DND-41 (cell line): Measurements from ENCODE around the gene MITD1.

ENCODE experiments used
- EZH2 ChIP-seq: IDR thresholded peaks from 3 replicates; pipeline ENCODE4 v1.6.1; 2012; ENCODE audit warnings: borderline replicate concordance, low read depth, mild to moderate bottlenecking, moderate library complexity, low read length, inconsistent platforms; ENCODE audit not compliant: severe bottlenecking
- TF ChIP-seq, protein P1 (sequence below): IDR thresholded peaks from 2 replicates; pipeline ENCODE4 v1.5.1; 2012; ENCODE audit warnings: borderline replicate concordance, low read length, moderate library complexity, mild to moderate bottlenecking; ENCODE audit not compliant: poor library complexity, severe bottlenecking; ENCODE audit errors: extremely low read depth

DNA sequence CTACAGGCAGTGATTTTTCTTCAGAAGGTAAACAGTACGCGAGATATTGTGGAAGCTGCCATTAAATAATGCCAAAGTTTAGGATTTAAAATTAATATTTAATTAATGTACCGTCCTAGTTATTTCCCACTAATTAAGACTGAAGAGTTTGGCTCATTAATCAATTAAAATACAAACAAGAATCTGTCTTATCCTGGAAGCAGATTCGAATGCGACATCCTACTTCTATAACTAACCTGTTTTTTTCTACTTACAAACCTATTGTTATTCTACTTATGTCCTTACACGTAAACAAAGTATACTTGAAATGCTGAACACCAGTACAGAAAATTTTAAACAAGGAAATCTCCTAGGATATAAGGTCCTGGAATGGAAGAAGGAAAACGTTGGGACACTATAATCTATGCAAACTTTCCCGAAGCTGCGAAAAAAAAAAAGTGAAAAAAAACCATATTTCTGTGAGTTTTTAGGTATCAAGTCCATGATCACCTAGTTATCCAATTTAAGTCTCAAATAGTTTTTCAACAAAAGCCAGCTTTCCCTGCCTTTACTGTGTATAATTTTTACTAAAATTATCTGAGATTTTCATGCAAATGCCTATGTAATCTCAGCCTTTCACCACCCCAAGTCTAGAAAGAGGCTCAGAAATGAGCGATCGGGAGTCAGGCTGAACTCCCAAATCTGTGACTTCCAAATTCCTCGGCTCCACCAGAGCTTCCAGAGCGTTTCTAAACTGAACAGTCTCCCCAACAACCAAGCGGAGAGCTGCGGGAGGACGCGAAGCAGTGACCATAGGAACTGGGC, 40.6 kb downstream of the MITD1 start:
- TF ChIP-seq, protein P1, sequence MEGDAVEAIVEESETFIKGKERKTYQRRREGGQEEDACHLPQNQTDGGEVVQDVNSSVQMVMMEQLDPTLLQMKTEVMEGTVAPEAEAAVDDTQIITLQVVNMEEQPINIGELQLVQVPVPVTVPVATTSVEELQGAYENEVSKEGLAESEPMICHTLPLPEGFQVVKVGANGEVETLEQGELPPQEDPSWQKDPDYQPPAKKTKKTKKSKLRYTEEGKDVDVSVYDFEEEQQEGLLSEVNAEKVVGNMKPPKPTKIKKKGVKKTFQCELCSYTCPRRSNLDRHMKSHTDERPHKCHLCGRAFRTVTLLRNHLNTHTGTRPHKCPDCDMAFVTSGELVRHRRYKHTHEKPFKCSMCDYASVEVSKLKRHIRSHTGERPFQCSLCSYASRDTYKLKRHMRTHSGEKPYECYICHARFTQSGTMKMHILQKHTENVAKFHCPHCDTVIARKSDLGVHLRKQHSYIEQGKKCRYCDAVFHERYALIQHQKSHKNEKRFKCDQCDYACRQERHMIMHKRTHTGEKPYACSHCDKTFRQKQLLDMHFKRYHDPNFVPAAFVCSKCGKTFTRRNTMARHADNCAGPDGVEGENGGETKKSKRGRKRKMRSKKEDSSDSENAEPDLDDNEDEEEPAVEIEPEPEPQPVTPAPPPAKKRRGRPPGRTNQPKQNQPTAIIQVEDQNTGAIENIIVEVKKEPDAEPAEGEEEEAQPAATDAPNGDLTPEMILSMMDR, result no peak
- peak; percentile 61 for TF ChIP-seq EZH2
